ENCODE results near the gene ENC1. TPM values are rescaled to one million over a fixed set of nuclear protein-coding genes. Genes with fewer than 3 reads are reported as not detected.

Gene ENC1
- total and polyA plus RNA-seq, 2 of the 4 experiments (the other 2 are of a cell fraction), result 25.6 to 70.8 TPM

DNA sequence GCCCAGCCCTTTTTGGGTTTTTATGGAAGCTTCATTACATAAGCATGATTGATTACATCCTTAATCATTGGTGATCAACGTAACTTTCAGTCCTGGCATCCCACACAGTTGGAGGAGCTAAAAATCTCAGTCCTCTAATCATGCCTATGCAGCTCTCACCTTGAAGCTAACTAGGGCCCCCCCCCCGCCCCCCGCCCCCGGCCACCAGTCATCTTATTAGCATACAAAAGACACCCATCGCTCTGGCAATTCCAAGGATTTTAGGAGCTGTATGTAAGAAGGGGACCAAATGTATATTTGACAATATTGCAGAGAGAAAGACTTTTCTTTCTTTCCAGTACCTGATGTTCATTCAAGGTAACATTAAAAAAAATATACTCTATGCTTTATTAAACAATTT, 19.0 kb downstream of the ENC1 start:
- ChIA-PET POLR2A (ENCODE audit: unreplicated experiment) (no interaction called here), CTCF (no interaction called here)
- DNase-seq (no peak), ATAC-seq (ENCODE audit: low read depth) (no peak)
- Histone ChIP-seq H3K4me2 (ENCODE audit: low read depth, low read length) (no peak overlapping the region), H3K23ac (ENCODE audit: low read depth, low read length) (no peak overlapping the region), H3K18ac (ENCODE audit: low read depth, low read length) (no peak overlapping the region), H3K79me1 (ENCODE audit: low read depth in 1 of 2, low read length in 2 of 2) (no peaks in the 10 kb centered on the region), H3K9me1 (ENCODE audit: insufficient read depth, low read length) (peaks cover 3% of the 10 kb centered on the region; the same call in 1 of the 2 replicates), H3K27ac (ENCODE audit: insufficient read depth, low read length) (no peak overlapping the region), H2BK20ac (ENCODE audit: low read depth, low read length) (no peak overlapping the region), H3K9me3 (ENCODE audit: control insufficient read depth, insufficient read depth, low read length) (no peaks in the 10 kb centered on the region), H3K4me1 (ENCODE audit: control insufficient read depth, insufficient read depth, low read length) (no peaks in the 10 kb centered on the region; the same call in 1 of the 2 replicates), H3K36me3 (ENCODE audit: control insufficient read depth, insufficient read depth, low read length) (no peaks in the 10 kb centered on the region), H4K5ac (ENCODE audit: low read depth, low read length) (no peak overlapping the region), H4K8ac (ENCODE audit: low read depth in 2 of 2, low read length in 2 of 2) (no peak overlapping the region), H2AK5ac (ENCODE audit: low read depth, low read length) (no peak overlapping the region), H2AK9ac (replicated peaks; ENCODE audit: low read depth, low read length, poor library complexity) (no peak overlapping the region), H3K4ac (ENCODE audit: low read depth, low read length) (no peak overlapping the region), H3K27me3 (ENCODE audit: control insufficient read depth, insufficient read depth, low read length) (peaks cover 1% of the 10 kb centered on the region), H3K9ac (ENCODE audit: low read depth, low read length) (no peak overlapping the region), H3K4me3 (ENCODE audit: insufficient read depth, low read depth, low read length) (no peak overlapping the region), H4K20me1 (ENCODE audit: insufficient read depth, low read length) (no peaks in the 10 kb centered on the region), H2BK120ac (ENCODE audit: low read depth, low read length) (no peak overlapping the region), H3K14ac (replicated peaks; ENCODE audit: low read depth, low read length) (no peak overlapping the region), H2BK15ac (ENCODE audit: low read depth, low read length) (no peak overlapping the region), H4K91ac (ENCODE audit: insufficient read depth, low read depth, low read length) (no peak overlapping the region), H2BK5ac (ENCODE audit: low read depth, low read length, poor library complexity, severe bottlenecking) (no peak overlapping the region), H3K56ac (ENCODE audit: extremely low read depth, insufficient read depth, low read length) (no peak overlapping the region), H2AFZ (replicated peaks; ENCODE audit: low read length, poor library complexity) (no peak overlapping the region)
- dilution Hi-C loops (cut with HindIII; ENCODE audit: low sequenced_read_pairs, unreplicated experiment) (no loop called here), in situ Hi-C loops (cut with MboI; ENCODE audit: low sequenced_read_pairs) (no loop called here), intact Hi-C loops (cut with micrococcal nuclease) (no loop called here)
- BruUV-seq (replicated peaks), result no TSS peak
- no CpG with 5 or more reads among the region's 5 CpGs for WGBS, 2 experiments (ENCODE audit: extremely low coverage in 2 of 2, insufficient read length in 1 of 2)
- TF ChIP-seq CHD1 (IDR thresholded peaks at IDR 0.05; ENCODE audit: low read depth, low read length), result no peak
- no peak for TF ChIP-seq RAD21 (IDR thresholded peaks at IDR 0.05; ENCODE audit: low read length)
- TF ChIP-seq MAFK (IDR thresholded peaks at IDR 0.05; ENCODE audit: low read depth, low read length), result no peak
- TF ChIP-seq, protein P1, sequence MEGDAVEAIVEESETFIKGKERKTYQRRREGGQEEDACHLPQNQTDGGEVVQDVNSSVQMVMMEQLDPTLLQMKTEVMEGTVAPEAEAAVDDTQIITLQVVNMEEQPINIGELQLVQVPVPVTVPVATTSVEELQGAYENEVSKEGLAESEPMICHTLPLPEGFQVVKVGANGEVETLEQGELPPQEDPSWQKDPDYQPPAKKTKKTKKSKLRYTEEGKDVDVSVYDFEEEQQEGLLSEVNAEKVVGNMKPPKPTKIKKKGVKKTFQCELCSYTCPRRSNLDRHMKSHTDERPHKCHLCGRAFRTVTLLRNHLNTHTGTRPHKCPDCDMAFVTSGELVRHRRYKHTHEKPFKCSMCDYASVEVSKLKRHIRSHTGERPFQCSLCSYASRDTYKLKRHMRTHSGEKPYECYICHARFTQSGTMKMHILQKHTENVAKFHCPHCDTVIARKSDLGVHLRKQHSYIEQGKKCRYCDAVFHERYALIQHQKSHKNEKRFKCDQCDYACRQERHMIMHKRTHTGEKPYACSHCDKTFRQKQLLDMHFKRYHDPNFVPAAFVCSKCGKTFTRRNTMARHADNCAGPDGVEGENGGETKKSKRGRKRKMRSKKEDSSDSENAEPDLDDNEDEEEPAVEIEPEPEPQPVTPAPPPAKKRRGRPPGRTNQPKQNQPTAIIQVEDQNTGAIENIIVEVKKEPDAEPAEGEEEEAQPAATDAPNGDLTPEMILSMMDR (conservative IDR thresholded peaks at IDR 0.05; ENCODE audit: low read depth, low read length), result no peak
- TF ChIP-seq FOS (IDR thresholded peaks at IDR 0.05; ENCODE audit: low read depth, low read length), result no peak
- no peak for TF ChIP-seq SMC3 (IDR thresholded peaks at IDR 0.05; ENCODE audit: low read depth, low read length)
- TF ChIP-seq, protein P2, sequence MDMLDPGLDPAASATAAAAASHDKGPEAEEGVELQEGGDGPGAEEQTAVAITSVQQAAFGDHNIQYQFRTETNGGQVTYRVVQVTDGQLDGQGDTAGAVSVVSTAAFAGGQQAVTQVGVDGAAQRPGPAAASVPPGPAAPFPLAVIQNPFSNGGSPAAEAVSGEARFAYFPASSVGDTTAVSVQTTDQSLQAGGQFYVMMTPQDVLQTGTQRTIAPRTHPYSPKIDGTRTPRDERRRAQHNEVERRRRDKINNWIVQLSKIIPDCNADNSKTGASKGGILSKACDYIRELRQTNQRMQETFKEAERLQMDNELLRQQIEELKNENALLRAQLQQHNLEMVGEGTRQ (IDR thresholded peaks at IDR 0.05; ENCODE audit: low read depth, low read length), result no peak
- no peak for TF ChIP-seq CEBPB (IDR thresholded peaks at IDR 0.05; ENCODE audit: low read depth, low read length)
- no peak for TF ChIP-seq BHLHE40 (IDR thresholded peaks at IDR 0.05; ENCODE audit: low read depth, low read length)
- no peak for TF ChIP-seq POLR2A (IDR thresholded peaks at IDR 0.05; ENCODE audit: low read depth, low read length)
- no peak for TF ChIP-seq MAZ (IDR thresholded peaks at IDR 0.05; ENCODE audit: borderline replicate concordance, low read depth, low read length)

Data from IMR-90 (cell line).